Thyroid gland (tissue), 4 donors: Measurements from ENCODE around the gene IL6ST. TPM values are rescaled to one million over a fixed set of nuclear protein-coding genes. Genes with fewer than 3 reads are reported as not detected.
"Not testable (repeated sequence)": the region's sequence is repeated elsewhere in the genome, so short reads cannot be mapped to it uniquely, and the experiment has no call there.

Experiments
- DNase-seq, 2 donors: peaks; one replicate each; pipeline ENCODE4 v3.0.0-alpha.2; 2019
- H3K27ac ChIP-seq, 3 donors: fragments of 200-600 bp; sonication (generic); 1 replicate in 2 of 3; 2 replicates in 1 of 3; pipeline ENCODE4 v1.5.1; 2016 to 2019; ENCODE audit warnings: mild to moderate bottlenecking in 1 of 3, moderate library complexity in 1 of 3
- H3K27me3 ChIP-seq: fragments of 200-600 bp; sonication (generic); one replicate; pipeline ENCODE4 v1.5.1; 2019
- H3K36me3 ChIP-seq, 2 donors: fragments of 200-600 bp; sonication (generic); one replicate each; pipeline ENCODE4 v1.5.1; 2016 to 2019
- H3K4me1 ChIP-seq, 2 donors: fragments of 200-600 bp; sonication (generic); one replicate each; pipeline ENCODE4 v1.5.1; 2017 to 2019
- H3K4me3 ChIP-seq, 3 donors: fragments of 200-600 bp; sonication (generic); replicated peaks in 1 of 3; 1 replicate in 2 of 3; 2 replicates in 1 of 3; pipeline ENCODE4 v1.5.1; 2016; ENCODE audit warnings: mild to moderate bottlenecking in 1 of 3
- H3K9me3 ChIP-seq: fragments of 200-600 bp; sonication (generic); one replicate; pipeline ENCODE4 v1.5.1; 2017
- POLR2A ChIP-seq, 2 donors: fragments of 450-650 bp; IDR thresholded peaks; one replicate each; pipeline ENCODE4 v1.6.1; 2017; ENCODE audit warnings: antibody characterized with exemption in 2 of 2, mild to moderate bottlenecking in 2 of 2, moderate library complexity in 1 of 2
- WGBS, 2 donors: methylation state at CpG; one replicate each; pipeline ENCODE4 v1.1.5; 2017; 5-methylcytosine and 5-hydroxymethylcytosine counted together
- intact Hi-C: fragments of 100-400 bp; cut with DNase I; formaldehyde crosslinking; loops from one replicate; pipeline ENCODE4 v1.15.1; 2023
- total RNA-seq, 4 donors: library from RNA; depleted of rRNA; stranded (reverse); fragments of >200 nt; gene quantifications; one replicate each; pipeline ENCODE4 v1.2.3, GENCODE V29; 2016
- TF ChIP-seq, protein P1 (sequence below), 6 experiments: fragments of 200-600 bp in 3 of 6; fragments of 450-650 bp in 3 of 6; sonication (generic) in 3 of 6; IDR thresholded peaks; one replicate each; pipeline ENCODE4 v1.5.1; 2016 to 2019; ENCODE audit warnings: antibody characterized with exemption in 6 of 6, mild to moderate bottlenecking in 2 of 6, inconsistent platforms in 1 of 6, moderate library complexity in 1 of 6

The IL6ST gene
- total RNA-seq, 4 donors from 2014 or later, result 280 to 550 (median 359) TPM

DNA sequence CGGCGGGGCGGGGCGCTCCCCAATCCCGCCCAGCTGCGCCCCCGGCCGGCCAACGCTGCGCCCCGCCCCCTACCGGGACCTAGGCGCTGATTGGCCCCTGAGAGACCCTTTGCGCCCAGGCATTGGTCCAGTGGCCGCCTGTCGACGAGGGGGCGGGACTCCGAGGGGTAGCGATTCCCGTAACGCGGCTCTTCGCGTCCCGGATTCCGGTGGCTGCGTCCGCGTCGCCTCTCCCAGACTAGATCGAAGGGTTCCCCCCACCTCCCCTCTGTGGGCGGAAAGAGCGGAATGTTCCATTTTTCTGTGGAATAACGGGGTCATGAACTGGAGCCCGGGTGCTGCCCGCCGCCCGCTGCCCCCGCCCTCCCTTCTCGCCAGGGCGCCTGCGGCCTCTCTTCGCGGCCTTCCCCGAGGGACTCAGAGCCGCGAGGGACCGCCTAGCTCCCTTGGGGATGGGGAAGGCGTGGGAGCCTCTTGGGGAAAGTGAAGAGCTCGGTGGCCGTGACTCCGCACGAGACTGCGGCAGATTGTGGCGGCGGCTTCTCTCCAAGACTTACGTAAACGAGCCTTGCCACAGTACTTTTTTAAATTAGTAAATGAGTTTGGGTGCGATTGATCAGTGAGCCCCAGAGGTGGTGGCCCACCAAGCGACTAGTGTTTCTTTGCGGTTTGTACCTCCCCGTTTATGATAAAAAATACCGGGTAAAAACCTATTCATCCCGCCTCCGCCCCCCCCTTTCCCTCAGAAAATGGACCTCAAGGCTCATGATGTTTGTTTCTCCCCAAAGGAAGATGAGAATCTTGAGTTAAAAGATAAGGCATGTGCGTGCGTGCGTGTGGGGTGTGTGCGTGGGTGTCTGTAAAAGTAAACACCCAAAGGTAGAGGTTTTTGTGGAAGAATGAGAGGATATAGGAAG lies 493 bp upstream of the IL6ST start:
- 2% methylated on average over 18 to 21 of the region's 70 CpGs for WGBS, 2 donors
- Histone ChIP-seq H3K4me1 (peaks cover 27% of the 10 kb centered on the region in 2 donors), H3K9me3 (no peaks in the 10 kb centered on the region), H3K27me3 (no peaks in the 10 kb centered on the region), H3K36me3 (no peaks in the 10 kb centered on the region), H3K4me3 (peak overlapping the region; percentile 6 to 87 (median 86)), H3K27ac (peak overlapping the region; percentile 98 to 99 (median 98))
- peak; percentile 99 for DNase-seq
- TF ChIP-seq POLR2A (IDR thresholded peaks at IDR 0.05), result peak in 1 of 2 donors; percentile 94
- TF ChIP-seq, protein P1, sequence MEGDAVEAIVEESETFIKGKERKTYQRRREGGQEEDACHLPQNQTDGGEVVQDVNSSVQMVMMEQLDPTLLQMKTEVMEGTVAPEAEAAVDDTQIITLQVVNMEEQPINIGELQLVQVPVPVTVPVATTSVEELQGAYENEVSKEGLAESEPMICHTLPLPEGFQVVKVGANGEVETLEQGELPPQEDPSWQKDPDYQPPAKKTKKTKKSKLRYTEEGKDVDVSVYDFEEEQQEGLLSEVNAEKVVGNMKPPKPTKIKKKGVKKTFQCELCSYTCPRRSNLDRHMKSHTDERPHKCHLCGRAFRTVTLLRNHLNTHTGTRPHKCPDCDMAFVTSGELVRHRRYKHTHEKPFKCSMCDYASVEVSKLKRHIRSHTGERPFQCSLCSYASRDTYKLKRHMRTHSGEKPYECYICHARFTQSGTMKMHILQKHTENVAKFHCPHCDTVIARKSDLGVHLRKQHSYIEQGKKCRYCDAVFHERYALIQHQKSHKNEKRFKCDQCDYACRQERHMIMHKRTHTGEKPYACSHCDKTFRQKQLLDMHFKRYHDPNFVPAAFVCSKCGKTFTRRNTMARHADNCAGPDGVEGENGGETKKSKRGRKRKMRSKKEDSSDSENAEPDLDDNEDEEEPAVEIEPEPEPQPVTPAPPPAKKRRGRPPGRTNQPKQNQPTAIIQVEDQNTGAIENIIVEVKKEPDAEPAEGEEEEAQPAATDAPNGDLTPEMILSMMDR (IDR thresholded peaks at IDR 0.05), result peak in 1 of 6 experiments; percentile 15
- intact Hi-C loops, result no loop called here

DNA sequence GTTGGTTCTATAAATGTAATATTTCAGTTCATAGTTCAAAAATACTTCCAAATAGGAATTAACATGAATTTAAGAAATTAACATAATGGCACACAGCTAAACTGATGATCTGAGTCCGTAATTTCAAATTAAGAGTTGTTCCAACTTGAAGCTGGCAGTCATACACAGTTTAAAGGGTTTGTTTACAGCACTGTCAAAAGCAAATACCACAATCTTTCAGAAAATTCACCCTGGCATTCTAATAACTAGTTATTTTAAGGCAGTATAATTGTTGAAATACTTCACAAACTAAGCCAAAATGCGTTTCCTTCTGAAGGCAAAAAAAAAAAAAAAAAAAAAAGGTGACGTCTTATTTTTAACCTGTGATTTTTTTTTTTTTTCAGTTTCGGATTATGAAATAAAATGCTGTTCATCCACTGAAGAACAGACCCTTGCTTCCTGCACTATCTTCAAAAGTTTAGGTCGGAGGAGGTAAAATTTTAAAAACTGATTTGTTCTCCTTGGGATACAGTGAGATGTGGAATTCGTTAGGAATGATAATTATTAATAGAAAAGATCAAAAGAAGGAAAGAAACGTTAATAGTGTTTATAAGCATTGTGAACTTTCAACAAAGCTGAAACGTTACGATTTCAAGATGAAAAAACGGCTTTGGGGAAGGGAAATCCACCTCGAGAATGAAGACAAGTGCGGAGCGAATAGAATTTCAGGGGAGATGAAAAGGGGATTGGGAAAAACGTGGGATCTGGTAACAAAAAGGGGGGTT lies 850 bp downstream of the IL6ST start:
- H3K27ac ChIP-seq, result peak overlapping the region; percentile 98 to 99 (median 98)
- no peak for TF ChIP-seq POLR2A (IDR thresholded peaks at IDR 0.05)
- TF ChIP-seq, protein P1 (IDR thresholded peaks at IDR 0.05), result no peak
- H3K4me1 ChIP-seq, result peaks cover 35 to 38% of the 10 kb centered on the region in 2 donors
- WGBS, 2 donors, result 1% methylated on average over 14 of the region's 14 CpGs
- H3K36me3 ChIP-seq, result no peaks in the 10 kb centered on the region
- peak overlapping the region; percentile 86 to 90 (median 87) for H3K4me3 ChIP-seq
- H3K9me3 ChIP-seq, result no peaks in the 10 kb centered on the region
- H3K27me3 ChIP-seq, result no peaks in the 10 kb centered on the region
- no peak for DNase-seq
- intact Hi-C loops, result no loop called here

DNA sequence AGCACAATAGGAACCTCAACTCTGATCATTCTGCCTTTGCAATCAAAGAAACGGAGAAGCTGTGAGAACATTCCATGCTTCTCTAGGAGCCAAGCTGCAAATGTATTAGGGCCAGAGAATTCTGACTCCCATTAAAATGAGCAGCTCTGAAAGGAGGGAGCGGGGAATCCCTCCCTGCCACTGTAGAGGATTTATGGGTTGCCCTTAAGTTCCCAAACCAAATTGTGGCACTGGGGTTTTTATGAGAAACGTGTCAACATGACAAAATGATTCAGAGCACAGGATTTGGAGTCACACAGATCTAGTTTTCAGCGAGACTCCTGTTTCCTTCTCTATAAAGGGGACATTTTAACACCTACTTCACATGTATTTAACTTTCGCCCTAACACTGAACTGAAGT lies 1.8 kb downstream of the IL6ST start:
- DNase-seq, result no peak
- TF ChIP-seq, protein P1 (IDR thresholded peaks at IDR 0.05), result no peak
- no peak for TF ChIP-seq POLR2A (IDR thresholded peaks at IDR 0.05)
- H3K9me3 ChIP-seq, result no peaks in the 10 kb centered on the region
- no peaks in the 10 kb centered on the region for H3K36me3 ChIP-seq
- no peaks in the 10 kb centered on the region for H3K27me3 ChIP-seq
- H3K4me1 ChIP-seq, result peaks cover 38 to 43% of the 10 kb centered on the region in 2 donors
- intact Hi-C loops, result no loop called here
- H3K27ac ChIP-seq, result peak overlapping the region; percentile 98 to 99 (median 98)
- 45 to 52% methylated on average over 5 of the region's 5 CpGs for WGBS, 2 donors
- peak overlapping the region in 2 of 3 donors; percentile 86 to 87 for H3K4me3 ChIP-seq

DNA sequence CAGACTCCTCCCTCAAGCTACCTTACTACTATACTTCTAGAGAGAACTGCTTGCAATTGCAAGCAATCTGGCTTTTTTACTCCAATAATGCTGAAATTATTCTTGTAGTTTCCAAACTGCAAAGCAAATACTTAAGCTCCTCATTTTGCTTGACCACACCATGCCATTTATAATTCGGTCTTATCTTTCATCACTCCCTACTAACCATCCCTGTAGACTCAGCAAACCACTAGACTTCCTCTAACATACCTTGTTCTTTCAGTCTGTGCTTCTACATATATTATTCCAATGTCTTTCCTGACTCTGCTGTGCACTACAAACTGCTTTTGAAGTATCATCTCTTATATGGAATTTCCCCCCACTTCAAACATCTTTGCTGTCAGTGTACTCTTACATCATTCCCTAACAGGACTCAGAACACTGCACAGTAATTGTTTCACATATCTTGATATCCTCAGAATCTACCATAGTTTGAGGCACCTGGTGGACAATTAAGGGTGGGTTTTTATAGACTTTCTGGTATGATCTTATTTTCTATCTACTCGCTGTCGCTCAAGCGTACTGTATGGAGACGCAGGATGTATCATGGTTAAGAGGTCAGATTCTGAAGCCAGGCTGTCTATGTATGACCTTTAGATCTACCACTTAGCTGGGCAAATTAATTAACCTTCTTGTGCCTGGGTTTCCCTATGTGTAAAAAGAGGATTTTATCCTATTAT lies 2.8 kb downstream of the IL6ST start:
- no peak for DNase-seq
- no peak for TF ChIP-seq POLR2A (IDR thresholded peaks at IDR 0.05)
- TF ChIP-seq, protein P1 (IDR thresholded peaks at IDR 0.05), result no peak
- intact Hi-C loops, result no loop called here
- peak overlapping the region in 2 of 3 donors; percentile 98 to 99 for H3K27ac ChIP-seq
- H3K4me3 ChIP-seq, result peak overlapping the region in 1 of 3 donors; percentile 86
- no peaks in the 10 kb centered on the region for H3K36me3 ChIP-seq
- H3K4me1 ChIP-seq, result peaks cover 38 to 43% of the 10 kb centered on the region in 2 donors
- H3K9me3 ChIP-seq, result no peaks in the 10 kb centered on the region
- no peaks in the 10 kb centered on the region for H3K27me3 ChIP-seq
- 72 to 84% methylated on average over 5 of the region's 5 CpGs for WGBS, 2 donors

DNA sequence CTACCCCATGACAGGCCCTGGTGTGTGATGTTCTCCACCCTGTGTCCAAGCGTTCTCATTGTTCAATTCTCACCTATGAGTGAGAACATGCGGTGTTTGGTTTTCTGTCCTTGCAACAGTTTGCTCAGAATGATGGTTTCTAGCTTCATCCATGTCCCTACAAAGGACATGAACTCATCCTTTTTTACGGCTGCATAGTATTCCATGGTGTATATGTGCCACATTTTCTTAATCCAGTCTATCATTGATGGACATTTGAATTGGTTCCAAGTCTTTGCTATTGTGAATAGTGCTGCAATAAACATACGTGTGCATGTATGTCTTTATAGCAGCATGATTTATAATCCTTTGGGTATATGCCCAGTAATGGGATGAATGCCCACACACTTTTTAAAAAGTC lies 3.9 kb downstream of the IL6ST start:
- WGBS, 2 donors, result 96 to 97% methylated on average over 4 of the region's 4 CpGs
- H3K9me3 ChIP-seq, intact Hi-C loops, H3K36me3 ChIP-seq, H3K27ac ChIP-seq, H3K27me3 ChIP-seq, DNase-seq: not testable (repeated sequence)
- H3K4me1 ChIP-seq, result peaks cover 34 to 42% of the 10 kb centered on the region in 2 donors
- H3K4me3 ChIP-seq, result peak overlapping the region in 1 of 3 donors; percentile 86
